K562 (cell line): ENCODE results near the gene SIPA1L2. TPM values are rescaled to one million over a fixed set of nuclear protein-coding genes. Genes with fewer than 3 reads are reported as not detected.

Experiments used
- RCOR1 ChIP-seq, 2 experiments: IDR thresholded peaks; 2 replicates each; pipeline ENCODE4 v1.6.1; 2012; ENCODE audit warnings: low read depth in 2 of 2, low read length in 2 of 2, borderline replicate concordance in 1 of 2, improper control_type of control experiment in 1 of 2
- polyA plus RNA-seq, 8 experiments: library from polyadenylated mRNA; depleted of rRNA in 4 of 8; stranded (reverse) in 5 of 8; unstranded in 3 of 8; fragments of >200 nt; fragmentation: Nextera tagmentation in 2 of 8; fragmentation: Illumina TruSeq in 1 of 8; extraction: Ambion mirVana in 2 of 8; extraction: Trizol in 1 of 8; gene quantifications; 2 replicates each; pipeline versions ENCODE4 v1.2.1 to v1.2.3, GENCODE V29; 2011 to 2014; ENCODE audit warnings: inconsistent platforms in 1 of 8, missing spikeins in 1 of 8
- total RNA-seq, 7 experiments: library from RNA; depleted of rRNA in 6 of 7; stranded (reverse); fragments of >200 nt in 6 of 7; fragmentation: Illumina TruSeq in 2 of 7; extraction: Trizol in 2 of 7; gene quantifications; 2 replicates each; pipeline versions ENCODE4 v1.2.1 to v1.2.3, GENCODE V29; 2011 to 2021; ENCODE audit warnings: low replicate concordance in 1 of 7
- TF ChIP-seq, protein P1 (sequence below): sonication (generic); formaldehyde crosslinking; IDR thresholded peaks from 2 replicates; pipeline ENCODE4 v1.8.0; 2022; ENCODE audit warnings: mild to moderate bottlenecking, missing genetic modification reagents

Gene SIPA1L2
- total and polyA plus RNA-seq, 9 of the 15 experiments (the other 6 are each of a cell fraction or from before 2014, with no cell fraction given), result 0.04 to 0.22 (median 0.06) TPM; not detected in 5

- TF ChIP-seq, protein P1, sequence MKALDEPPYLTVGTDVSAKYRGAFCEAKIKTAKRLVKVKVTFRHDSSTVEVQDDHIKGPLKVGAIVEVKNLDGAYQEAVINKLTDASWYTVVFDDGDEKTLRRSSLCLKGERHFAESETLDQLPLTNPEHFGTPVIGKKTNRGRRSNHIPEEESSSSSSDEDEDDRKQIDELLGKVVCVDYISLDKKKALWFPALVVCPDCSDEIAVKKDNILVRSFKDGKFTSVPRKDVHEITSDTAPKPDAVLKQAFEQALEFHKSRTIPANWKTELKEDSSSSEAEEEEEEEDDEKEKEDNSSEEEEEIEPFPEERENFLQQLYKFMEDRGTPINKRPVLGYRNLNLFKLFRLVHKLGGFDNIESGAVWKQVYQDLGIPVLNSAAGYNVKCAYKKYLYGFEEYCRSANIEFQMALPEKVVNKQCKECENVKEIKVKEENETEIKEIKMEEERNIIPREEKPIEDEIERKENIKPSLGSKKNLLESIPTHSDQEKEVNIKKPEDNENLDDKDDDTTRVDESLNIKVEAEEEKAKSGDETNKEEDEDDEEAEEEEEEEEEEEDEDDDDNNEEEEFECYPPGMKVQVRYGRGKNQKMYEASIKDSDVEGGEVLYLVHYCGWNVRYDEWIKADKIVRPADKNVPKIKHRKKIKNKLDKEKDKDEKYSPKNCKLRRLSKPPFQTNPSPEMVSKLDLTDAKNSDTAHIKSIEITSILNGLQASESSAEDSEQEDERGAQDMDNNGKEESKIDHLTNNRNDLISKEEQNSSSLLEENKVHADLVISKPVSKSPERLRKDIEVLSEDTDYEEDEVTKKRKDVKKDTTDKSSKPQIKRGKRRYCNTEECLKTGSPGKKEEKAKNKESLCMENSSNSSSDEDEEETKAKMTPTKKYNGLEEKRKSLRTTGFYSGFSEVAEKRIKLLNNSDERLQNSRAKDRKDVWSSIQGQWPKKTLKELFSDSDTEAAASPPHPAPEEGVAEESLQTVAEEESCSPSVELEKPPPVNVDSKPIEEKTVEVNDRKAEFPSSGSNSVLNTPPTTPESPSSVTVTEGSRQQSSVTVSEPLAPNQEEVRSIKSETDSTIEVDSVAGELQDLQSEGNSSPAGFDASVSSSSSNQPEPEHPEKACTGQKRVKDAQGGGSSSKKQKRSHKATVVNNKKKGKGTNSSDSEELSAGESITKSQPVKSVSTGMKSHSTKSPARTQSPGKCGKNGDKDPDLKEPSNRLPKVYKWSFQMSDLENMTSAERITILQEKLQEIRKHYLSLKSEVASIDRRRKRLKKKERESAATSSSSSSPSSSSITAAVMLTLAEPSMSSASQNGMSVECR, result no peak
- TF ChIP-seq RCOR1 (IDR thresholded peaks at IDR 0.05; ENCODE audit: borderline replicate concordance in 1 of 2, low read depth in 2 of 2, low read length in 2 of 2), result no peak
These were observed 34.9 kb downstream of the SIPA1L2 start (continued) for GRCh38 chr1:232594768-232595698.
